GM12878 (cell line): ENCODE results near the gene TACC2. TPM values are rescaled to one million over a fixed set of nuclear protein-coding genes. Genes with fewer than 3 reads are reported as not detected.
A peak's percentile ranks its signal among the peaks of the same experiment; 100 is the strongest.

Experiments used
- ATAC-seq: fragments of 200-7000 bp; cut with Tn5 transposase; 3 replicates; pipeline ENCODE4 v1.9.1; 2020; ENCODE audit warnings: mild to moderate bottlenecking, moderate library complexity
- BruUV-seq: library from RNA; stranded (reverse); fragments of 400-500 nt; replicated peaks from 2 replicates; lab custom pipeline; 2021; lab: Mats Ljungman, UMichigan
- CTCF ChIA-PET: fragments of 300-600 bp; sonication (Branson Sonifier 250); formaldehyde crosslinking; extraction: SDS; loops from one replicate; lab custom pipeline; 2021; ENCODE audit warnings: inconsistent platforms; lab: Yijun Ruan, JAX
- POLR2A ChIA-PET: fragments of 350-600 bp; formaldehyde crosslinking; extraction: SDS; loops from one replicate; lab custom pipeline; 2021; ENCODE audit warnings: inconsistent platforms; lab: Charles Lee
- RAD21 ChIA-PET: fragments of 300-600 bp; sonication (Branson Sonifier 250); formaldehyde crosslinking; loops from one replicate; lab custom pipeline; 2023; ENCODE audit warnings: antibody characterized with exemption; ENCODE audit not compliant: unreplicated experiment; lab: Charles Lee
- SMC1A ChIA-PET: fragments of 300-600 bp; sonication (Branson Sonifier 250); formaldehyde crosslinking; loops from one replicate; lab custom pipeline; 2023; ENCODE audit not compliant: unreplicated experiment, uncharacterized antibody; lab: Charles Lee
- DNase-seq: peaks from one replicate; pipeline ENCODE4 v3.0.0-alpha.2; 2011; ENCODE audit warnings: low read depth, low spot score
- FAIRE-seq: peaks from 3 replicates; lab custom pipeline; 2011; peaks lifted over from hg19 to GRCh38; lab: Jason Lieb, UNC
- H2AFZ ChIP-seq: 2 replicates; pipeline ENCODE4 v1.6.0; 2011; ENCODE audit warnings: low read depth, low read length, control low read depth; ENCODE audit not compliant: control insufficient read depth
- H3K27ac ChIP-seq: 2 replicates; pipeline ENCODE4 v1.5.1; 2011; ENCODE audit warnings: control low read depth; ENCODE audit not compliant: control insufficient read depth, insufficient read depth
- H3K27me3 ChIP-seq, 2 experiments: replicated peaks in 1 of 2; 2 replicates each; pipeline versions ENCODE4 v1.6.0 to v1.6.1; 2011; ENCODE audit warnings: low read length in 1 of 2; ENCODE audit not compliant: control insufficient read depth in 2 of 2, insufficient read depth in 2 of 2
- H3K36me3 ChIP-seq, 2 experiments: 2 replicates each; pipeline ENCODE4 v1.5.1; 2011; ENCODE audit warnings: low read length in 1 of 2; ENCODE audit not compliant: control insufficient read depth in 2 of 2, insufficient read depth in 2 of 2
- H3K4me1 ChIP-seq: 2 replicates; pipeline ENCODE4 v1.6.1; 2011; ENCODE audit warnings: mild to moderate bottlenecking, low read length, moderate library complexity, mixed read lengths; ENCODE audit not compliant: control insufficient read depth, insufficient read depth
- H3K4me2 ChIP-seq: 2 replicates; pipeline ENCODE4 v1.6.0; 2011; ENCODE audit warnings: control low read depth; ENCODE audit not compliant: control insufficient read depth, insufficient read depth
- H3K4me3 ChIP-seq: fragments of 200-600 bp; sonication (generic); 2 replicates; pipeline ENCODE4 v1.5.1; 2016
- H3K79me2 ChIP-seq: 2 replicates; pipeline ENCODE4 v1.6.0; 2011; ENCODE audit warnings: low read length; ENCODE audit not compliant: control insufficient read depth, insufficient read depth
- H3K9ac ChIP-seq: 2 replicates; pipeline ENCODE4 v1.8.0; 2011; ENCODE audit warnings: low read length, control low read depth, mixed read lengths; ENCODE audit not compliant: control insufficient read depth, insufficient read depth
- H3K9me3 ChIP-seq: replicated peaks from 3 replicates; pipeline ENCODE4 v1.5.1; 2011; ENCODE audit warnings: mild to moderate bottlenecking, low read length; ENCODE audit not compliant: control insufficient read depth, insufficient read depth
- H4K20me1 ChIP-seq: 2 replicates; pipeline ENCODE4 v1.6.0; 2011; ENCODE audit not compliant: control insufficient read depth, insufficient read depth
- JUND ChIP-seq: IDR thresholded peaks from 2 replicates; pipeline ENCODE4 v1.6.1; 2012; ENCODE audit warnings: low read depth, mild to moderate bottlenecking, low read length, improper control_type of control experiment, moderate library complexity
- KLF5 ChIP-seq: fragments of 450-650 bp; IDR thresholded peaks from 2 replicates; pipeline ENCODE4 v1.6.1; 2014; ENCODE audit warnings: mild to moderate bottlenecking; ENCODE audit not compliant: partially characterized antibody
- MEF2B ChIP-seq: fragments of 450-650 bp; IDR thresholded peaks from 2 replicates; pipeline ENCODE4 v1.6.1; 2018; ENCODE audit warnings: mild to moderate bottlenecking, moderate library complexity; ENCODE audit not compliant: partially characterized antibody, poor library complexity, severe bottlenecking
- PML ChIP-seq: IDR thresholded peaks from 2 replicates; pipeline ENCODE4 v1.6.1; 2012; ENCODE audit warnings: low read length, inconsistent platforms
- TAF1 ChIP-seq: IDR thresholded peaks from 2 replicates; pipeline ENCODE4 v1.6.1; 2011; ENCODE audit warnings: mild to moderate bottlenecking, low read depth, low read length, borderline replicate concordance
- WRNIP1 ChIP-seq: IDR thresholded peaks from 2 replicates; pipeline ENCODE4 v1.6.1; 2011; ENCODE audit warnings: low read depth, low read length, improper control_type of control experiment, borderline replicate concordance
- YY1 ChIP-seq: IDR thresholded peaks from 2 replicates; pipeline ENCODE4 v1.6.1; 2011; ENCODE audit warnings: low read depth, mild to moderate bottlenecking, low read length
- ZNF217 ChIP-seq: fragments of 450-650 bp; IDR thresholded peaks from 2 replicates; pipeline ENCODE4 v1.6.1; 2017; ENCODE audit warnings: antibody characterized with exemption, mild to moderate bottlenecking
- WGBS: methylation state at CpG from one replicate; pipeline ENCODE4 v1.1.6; 2016; ENCODE audit warnings: low lambda C conversion rate; ENCODE audit not compliant: insufficient replicate concordance, insufficient coverage; ENCODE audit errors: missing lambda C conversion rate; 5-methylcytosine and 5-hydroxymethylcytosine counted together
- in situ Hi-C: fragments of 300-500 bp; cut with MboI; formaldehyde crosslinking; loops from 9 replicates; pipeline ENCODE4 v1.14.3; 2018; ENCODE audit warnings: mixed read lengths
- intact Hi-C: fragments of 100-400 bp; cut with micrococcal nuclease; formaldehyde crosslinking; loops from one replicate; pipeline ENCODE4 v1.14.2; 2022; ENCODE audit not compliant: unreplicated experiment
- polyA plus RNA-seq, 11 experiments: library from polyadenylated mRNA; depleted of rRNA in 4 of 11; unstranded in 6 of 11; stranded (reverse) in 5 of 11; fragments of >200 nt; fragmentation: Nextera tagmentation in 4 of 11; fragmentation: Illumina TruSeq in 1 of 11; extraction: Ambion mirVana in 4 of 11; extraction: Trizol in 1 of 11; gene quantifications; 1 replicate in 1 of 11; 2 replicates in 10 of 11; pipeline versions ENCODE4 v1.2.1 to v1.2.3, GENCODE V29; 2011 to 2016; ENCODE audit warnings: inconsistent platforms in 2 of 11, missing spikeins in 2 of 11, low read depth in 1 of 11
- total RNA-seq, 4 experiments: library from RNA; depleted of rRNA in 3 of 4; stranded (reverse); fragments of >200 nt in 3 of 4; fragmentation: Illumina TruSeq in 1 of 4; extraction: Trizol in 1 of 4; gene quantifications; 2 replicates each; pipeline versions ENCODE4 v1.2.1 to v1.2.3, GENCODE V29; 2013 to 2021
- TF ChIP-seq, protein P1 (sequence below): IDR thresholded peaks from 2 replicates; pipeline ENCODE4 v1.6.1; 2011; ENCODE audit warnings: borderline replicate concordance, low read depth, mild to moderate bottlenecking, moderate library complexity, mixed read lengths, low read length; ENCODE audit not compliant: insufficient read depth; ENCODE audit errors: extremely low read length
- TF ChIP-seq, protein P2 (sequence below): IDR thresholded peaks from 2 replicates; pipeline ENCODE4 v1.6.1; 2012; ENCODE audit warnings: low read depth, low read length, improper control_type of control experiment
- TF ChIP-seq, protein P3 (sequence below): fragments of 450-650 bp; conservative IDR thresholded peaks from 2 replicates; pipeline ENCODE4 v1.6.1; 2017; ENCODE audit warnings: mild to moderate bottlenecking, moderate library complexity

TACC2 gene
- total and polyA plus RNA-seq, 10 of the 15 experiments (the other 5 are each of a cell fraction or from before 2014, with no cell fraction given), result 0.07 to 0.64 (median 0.13) TPM; not detected in 5

DNA sequence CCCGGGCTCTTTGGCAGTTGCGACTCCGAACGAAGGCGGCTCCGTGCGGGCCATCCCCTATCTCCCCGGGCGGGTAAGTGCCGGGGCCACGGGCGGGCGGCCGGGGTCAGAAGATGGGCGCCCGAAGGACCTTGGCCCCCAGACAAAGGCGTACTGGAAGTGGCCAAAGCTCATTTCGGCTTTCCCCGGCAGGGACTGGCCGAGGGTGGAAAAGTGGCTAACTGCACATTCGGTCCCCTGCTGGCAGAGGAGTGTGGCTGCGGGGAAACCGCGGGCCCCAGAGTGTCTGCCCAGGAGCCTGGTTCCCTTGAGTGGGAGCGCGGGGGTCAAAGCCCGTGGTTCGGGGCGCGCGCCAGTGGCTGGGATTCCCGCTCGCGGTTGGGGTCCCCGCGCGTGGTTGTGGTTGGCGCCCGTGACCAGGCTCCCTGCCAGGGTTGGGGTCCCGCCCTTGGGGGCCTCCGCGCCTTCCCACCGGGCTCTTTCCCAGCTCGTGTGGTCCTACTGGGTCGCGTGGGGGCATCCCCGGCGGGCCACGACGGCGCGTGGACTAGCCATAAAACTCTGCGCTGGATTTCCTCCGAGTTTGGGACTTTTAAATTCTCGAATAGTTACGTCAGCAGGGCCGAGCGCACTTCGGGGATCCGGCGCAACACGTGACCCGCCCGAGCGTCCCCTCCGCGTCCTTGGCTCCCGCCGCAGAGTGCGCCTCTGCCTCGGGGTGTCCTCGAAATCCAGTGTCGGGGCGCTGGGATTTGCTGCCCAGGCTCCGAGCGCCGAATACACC lies 124.4 kb downstream of the TACC2 start:
- in situ Hi-C loops (no loop called here), intact Hi-C loops (no loop called here)
- SMC1A ChIA-PET, result no interaction called here
- H4K20me1 ChIP-seq, result no peaks in the 10 kb centered on the region
- H3K4me2 ChIP-seq, result no peak overlapping the region; the same call in 1 of the 2 replicates
- no peak for FAIRE-seq
- RAD21 ChIA-PET, result no interaction called here
- no peak for TF ChIP-seq YY1
- TF ChIP-seq, protein P1, sequence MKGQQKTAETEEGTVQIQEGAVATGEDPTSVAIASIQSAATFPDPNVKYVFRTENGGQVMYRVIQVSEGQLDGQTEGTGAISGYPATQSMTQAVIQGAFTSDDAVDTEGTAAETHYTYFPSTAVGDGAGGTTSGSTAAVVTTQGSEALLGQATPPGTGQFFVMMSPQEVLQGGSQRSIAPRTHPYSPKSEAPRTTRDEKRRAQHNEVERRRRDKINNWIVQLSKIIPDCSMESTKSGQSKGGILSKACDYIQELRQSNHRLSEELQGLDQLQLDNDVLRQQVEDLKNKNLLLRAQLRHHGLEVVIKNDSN, result peak; percentile 45
- 21% methylated on average over 73 of the region's 77 CpGs for WGBS
- peaks cover 0 to 2% of the 10 kb centered on the region in 2 experiments; a peak in 2 of 4 replicates for H3K27me3 ChIP-seq
- no peak overlapping the region for H3K4me3 ChIP-seq
- H3K79me2 ChIP-seq, result no peaks in the 10 kb centered on the region
- DNase-seq, result no peak
- POLR2A ChIA-PET, result no interaction called here
- no peaks in the 10 kb centered on the region; the same call in 1 of the 2 replicates for H3K4me1 ChIP-seq
- CTCF ChIA-PET, result no interaction called here
- no peak overlapping the region for H2AFZ ChIP-seq
- no peak overlapping the region for H3K27ac ChIP-seq
- H3K36me3 ChIP-seq, result no peaks in the 10 kb centered on the region
- no TSS peak for BruUV-seq
- H3K9ac ChIP-seq, result no peak overlapping the region
- H3K9me3 ChIP-seq, result no peaks in the 10 kb centered on the region; the same call in 2 of the 3 replicates
- ATAC-seq, result peak; percentile 22; the same call in 1 of the 3 replicates

DNA sequence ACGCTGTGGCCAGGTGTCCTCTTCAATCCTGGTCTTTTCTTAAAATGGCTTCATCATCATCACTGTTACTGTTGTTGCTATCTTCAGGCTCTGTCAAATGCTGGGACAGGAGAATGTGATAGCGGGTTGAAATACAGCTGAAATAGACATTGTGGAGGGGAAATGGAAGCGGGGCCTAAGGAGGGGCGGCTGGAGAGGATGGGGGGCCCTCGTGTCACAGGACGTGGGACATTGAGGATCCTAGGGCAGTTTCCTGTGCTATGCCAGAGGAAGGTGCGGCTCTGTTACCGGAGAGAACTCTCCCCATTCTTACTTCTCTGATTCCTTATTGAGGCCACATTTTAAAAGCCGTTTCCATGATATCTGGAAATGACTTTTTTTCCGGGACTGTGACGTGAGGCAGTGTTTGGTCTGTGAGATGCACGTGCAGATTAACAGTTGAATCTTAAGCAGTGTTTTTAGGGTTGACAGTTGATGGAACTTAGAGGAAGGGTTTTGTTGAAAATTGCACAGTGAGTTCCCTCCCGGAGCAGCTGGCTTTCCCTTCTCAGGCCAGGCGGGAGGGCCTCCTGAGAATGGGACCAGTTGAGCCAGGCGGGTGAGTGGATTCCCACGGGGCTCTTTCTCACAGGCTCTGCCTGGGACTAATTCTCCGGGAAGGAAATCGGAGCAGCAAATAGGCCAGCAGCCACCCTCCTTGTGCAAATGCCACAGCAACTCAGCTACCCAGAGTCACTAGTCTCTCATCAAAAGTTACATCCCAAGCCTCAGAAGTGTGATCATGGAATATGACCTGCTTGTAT lies 125.2 kb downstream of the TACC2 start:
- RAD21 ChIA-PET, result no interaction called here
- Histone ChIP-seq H3K27me3 (peaks cover 0 to 2% of the 10 kb centered on the region in 2 experiments; a peak in 2 of 4 replicates), H3K4me3 (no peak overlapping the region), H3K36me3 (no peaks in the 10 kb centered on the region), H3K4me2 (no peak overlapping the region), H3K27ac (no peak overlapping the region), H3K4me1 (no peaks in the 10 kb centered on the region; the same call in 1 of the 2 replicates), H3K9ac (no peak overlapping the region), H3K9me3 (no peaks in the 10 kb centered on the region; the same call in 2 of the 3 replicates), H4K20me1 (no peaks in the 10 kb centered on the region), H3K79me2 (no peaks in the 10 kb centered on the region), H2AFZ (no peak overlapping the region)
- CTCF ChIA-PET, result no interaction called here
- DNase-seq, result no peak
- no peak for FAIRE-seq
- 35% methylated on average over 18 of the region's 18 CpGs for WGBS
- intact Hi-C loops (no loop called here), in situ Hi-C loops (no loop called here)
- POLR2A ChIA-PET, result no interaction called here
- SMC1A ChIA-PET, result no interaction called here
- no TSS peak for BruUV-seq
- no peak for ATAC-seq
- TF ChIP-seq ZNF217 (no peak), WRNIP1 (no peak), TAF1 (no peak), MEF2B (no peak), JUND (no peak), KLF5 (no peak), PML (no peak)
- TF ChIP-seq, protein P2, sequence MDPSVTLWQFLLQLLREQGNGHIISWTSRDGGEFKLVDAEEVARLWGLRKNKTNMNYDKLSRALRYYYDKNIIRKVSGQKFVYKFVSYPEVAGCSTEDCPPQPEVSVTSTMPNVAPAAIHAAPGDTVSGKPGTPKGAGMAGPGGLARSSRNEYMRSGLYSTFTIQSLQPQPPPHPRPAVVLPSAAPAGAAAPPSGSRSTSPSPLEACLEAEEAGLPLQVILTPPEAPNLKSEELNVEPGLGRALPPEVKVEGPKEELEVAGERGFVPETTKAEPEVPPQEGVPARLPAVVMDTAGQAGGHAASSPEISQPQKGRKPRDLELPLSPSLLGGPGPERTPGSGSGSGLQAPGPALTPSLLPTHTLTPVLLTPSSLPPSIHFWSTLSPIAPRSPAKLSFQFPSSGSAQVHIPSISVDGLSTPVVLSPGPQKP, result no peak
- TF ChIP-seq, protein P3, sequence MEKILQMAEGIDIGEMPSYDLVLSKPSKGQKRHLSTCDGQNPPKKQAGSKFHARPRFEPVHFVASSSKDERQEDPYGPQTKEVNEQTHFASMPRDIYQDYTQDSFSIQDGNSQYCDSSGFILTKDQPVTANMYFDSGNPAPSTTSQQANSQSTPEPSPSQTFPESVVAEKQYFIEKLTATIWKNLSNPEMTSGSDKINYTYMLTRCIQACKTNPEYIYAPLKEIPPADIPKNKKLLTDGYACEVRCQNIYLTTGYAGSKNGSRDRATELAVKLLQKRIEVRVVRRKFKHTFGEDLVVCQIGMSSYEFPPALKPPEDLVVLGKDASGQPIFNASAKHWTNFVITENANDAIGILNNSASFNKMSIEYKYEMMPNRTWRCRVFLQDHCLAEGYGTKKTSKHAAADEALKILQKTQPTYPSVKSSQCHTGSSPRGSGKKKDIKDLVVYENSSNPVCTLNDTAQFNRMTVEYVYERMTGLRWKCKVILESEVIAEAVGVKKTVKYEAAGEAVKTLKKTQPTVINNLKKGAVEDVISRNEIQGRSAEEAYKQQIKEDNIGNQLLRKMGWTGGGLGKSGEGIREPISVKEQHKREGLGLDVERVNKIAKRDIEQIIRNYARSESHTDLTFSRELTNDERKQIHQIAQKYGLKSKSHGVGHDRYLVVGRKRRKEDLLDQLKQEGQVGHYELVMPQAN, result no peak
